Measurements from ENCODE around the gene MYRIP.
"Not testable (repeated sequence)": the region's sequence is repeated elsewhere in the genome, so short reads cannot be mapped to it uniquely, and the experiment has no call there.

MYRIP gene

DNA sequence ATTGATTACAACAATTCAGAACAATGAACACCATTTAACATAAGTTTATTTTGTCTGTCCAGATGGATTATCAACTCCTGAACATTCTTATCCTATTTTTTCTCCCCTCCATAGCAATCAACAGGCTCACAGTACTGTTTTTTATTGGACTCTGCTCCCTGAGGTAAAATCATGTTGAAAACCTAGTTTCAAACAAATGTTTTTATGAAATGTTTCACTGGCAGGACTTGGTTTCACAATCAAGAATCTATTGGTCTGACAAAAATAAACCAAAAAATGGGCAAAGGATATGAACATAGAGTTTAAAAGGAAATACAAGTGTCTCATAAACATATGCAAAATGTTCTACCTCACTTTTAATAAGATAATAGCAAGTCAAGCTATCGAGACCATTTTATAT is 2.6 kb upstream of the MYRIP start:
- DNase-seq (ENCODE audit: low read depth in 3 of 3), result no peak

DNA sequence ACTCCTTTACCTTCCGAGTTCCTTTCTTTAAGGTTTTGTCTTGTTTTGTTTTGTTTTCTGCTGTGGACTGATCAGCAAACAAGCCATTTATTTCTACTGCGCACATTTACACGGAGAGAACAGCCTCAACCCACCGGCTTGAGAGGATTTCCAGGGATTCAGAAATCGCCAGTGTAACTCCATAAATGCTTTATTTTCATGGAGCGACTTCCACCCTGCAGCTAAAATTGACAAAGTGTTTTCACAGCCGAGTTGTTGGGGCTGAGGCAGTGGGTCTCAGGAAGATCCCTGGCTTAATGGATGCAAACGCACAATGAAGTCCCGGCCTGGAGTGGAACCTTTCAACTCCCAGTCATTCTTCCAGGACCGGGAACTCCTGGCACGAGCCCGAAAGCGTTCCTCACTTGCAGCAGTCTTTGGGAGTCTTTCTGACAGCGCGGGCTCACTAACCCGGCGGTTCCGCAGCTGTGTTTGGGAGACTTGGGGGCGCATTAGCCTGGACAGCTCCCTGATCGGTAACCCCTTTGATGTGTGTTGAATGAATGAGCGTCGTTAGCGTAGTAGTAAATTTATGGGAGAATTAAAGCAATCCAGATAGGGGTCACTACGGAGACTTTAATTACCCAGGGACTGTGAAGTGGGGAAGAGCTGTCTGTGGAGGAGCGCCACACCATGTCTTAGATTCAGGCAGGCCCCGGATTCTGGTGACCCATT is 785 bp upstream of the MYRIP start:
- no peak for DNase-seq (ENCODE audit: low read depth in 3 of 3)

GRCh38 chr3:39809995-39810595 is 686 bp downstream of the MYRIP start:
- DNase-seq (ENCODE audit: low read depth in 3 of 3), result no peak

DNA sequence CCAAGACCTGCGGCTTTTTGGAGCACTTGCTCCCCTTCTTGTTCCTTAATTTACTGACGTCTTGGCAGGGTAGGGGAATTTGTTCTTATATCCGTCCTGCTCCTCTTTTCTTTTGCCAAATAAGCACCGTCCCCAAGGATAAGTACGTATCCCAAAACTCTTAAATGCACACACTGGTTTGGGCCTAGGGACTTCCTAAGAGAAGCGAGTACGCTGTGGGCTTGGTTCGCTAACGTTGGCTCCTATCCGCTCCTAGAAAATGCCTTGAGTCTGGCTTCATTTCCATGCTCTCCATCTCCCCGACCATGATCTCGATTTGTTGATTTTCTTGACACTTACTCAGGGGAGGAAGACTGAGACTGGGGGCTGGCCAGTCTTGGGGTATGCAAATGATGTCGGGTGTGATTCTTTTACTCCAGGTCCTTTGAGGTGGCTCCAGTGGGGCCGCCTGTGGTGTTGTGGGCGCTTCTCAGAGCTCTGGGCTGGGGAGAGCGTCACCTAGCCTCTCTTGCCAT is 1.3 kb downstream of the MYRIP start:
- no peak for DNase-seq (ENCODE audit: low read depth in 3 of 3)

GRCh38 chr3:39811561-39811960 is 2.2 kb downstream of the MYRIP start:
- DNase-seq (ENCODE audit: low read depth in 3 of 3), result no peak

GRCh38 chr3:39812537-39812936 is 3.1 kb downstream of the MYRIP start:
- no peak for DNase-seq (ENCODE audit: low read depth in 3 of 3)

DNA sequence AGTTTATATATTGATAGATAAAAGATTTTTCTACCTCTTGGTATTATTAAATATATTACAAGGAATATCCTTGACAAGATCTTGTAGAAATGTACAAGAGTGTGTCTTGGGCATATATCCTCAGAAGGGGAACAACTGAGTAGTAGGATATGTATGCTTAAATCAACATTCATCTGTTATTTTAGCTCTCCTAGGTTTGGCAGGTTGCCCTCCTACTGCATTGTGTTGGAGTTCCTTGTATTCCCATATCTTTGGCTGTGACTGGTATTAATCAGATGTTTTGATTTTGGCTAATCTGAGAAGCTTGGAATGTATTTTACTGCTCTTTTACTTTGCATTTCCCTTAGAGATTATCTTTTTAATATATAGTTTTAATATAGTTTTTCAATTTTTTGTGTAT is 4.6 kb downstream of the MYRIP start:
- DNase-seq (ENCODE audit: low read depth in 3 of 3), result no peak

DNA sequence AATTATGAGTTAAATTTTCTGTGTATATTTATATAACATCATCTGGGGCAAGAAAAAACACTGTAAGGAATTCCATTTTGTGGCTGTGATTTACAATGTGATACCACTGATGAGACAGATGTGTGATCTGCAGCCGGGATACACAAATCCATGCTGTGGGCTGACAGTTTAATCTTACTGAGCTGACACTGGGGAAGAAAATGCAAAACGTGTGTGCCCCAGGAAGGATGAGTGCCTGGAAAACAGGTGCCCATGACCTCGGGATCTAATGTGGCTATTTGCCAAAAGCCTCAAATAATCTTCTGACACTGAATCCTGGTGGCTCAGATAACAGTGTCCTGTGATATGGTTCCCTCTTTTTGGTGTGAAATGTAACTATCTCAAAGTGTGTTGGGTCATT is 10.5 kb downstream of the MYRIP start:
- no peak for DNase-seq (ENCODE audit: low read depth in 3 of 3)

- DNase-seq (ENCODE audit: low read depth in 3 of 3), result not testable (repeated sequence)
Observed at GRCh38 chr3:39833764-39834163, 24.4 kb downstream of the MYRIP start.

GRCh38 chr3:39839484-39839883 is 30.1 kb downstream of the MYRIP start:
- no peak for DNase-seq (ENCODE audit: low read depth in 3 of 3)

DNA sequence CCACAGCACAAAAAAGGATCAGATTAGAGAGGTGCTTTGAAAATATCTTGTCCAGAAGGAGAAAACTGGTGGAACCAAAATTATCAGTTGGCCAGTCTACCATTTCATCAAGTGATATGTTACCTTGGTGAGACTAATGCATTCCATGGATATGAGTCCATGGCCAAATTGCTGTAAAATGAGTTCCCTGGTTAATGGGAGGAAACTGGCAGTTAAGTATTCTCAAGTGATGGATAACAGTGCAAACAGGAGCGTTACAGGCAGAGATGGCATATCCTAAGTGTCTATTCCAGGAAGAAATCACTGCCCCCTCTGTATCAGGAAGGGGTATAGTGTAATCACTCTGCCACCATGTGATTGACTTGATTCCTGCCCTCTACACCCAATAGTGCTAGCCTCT is 34.0 kb downstream of the MYRIP start:
- DNase-seq (ENCODE audit: low read depth in 3 of 3), result no peak

GRCh38 chr3:39848365-39848764 is 39.0 kb downstream of the MYRIP start:
- no peak for DNase-seq (ENCODE audit: low read depth in 3 of 3)

DNA sequence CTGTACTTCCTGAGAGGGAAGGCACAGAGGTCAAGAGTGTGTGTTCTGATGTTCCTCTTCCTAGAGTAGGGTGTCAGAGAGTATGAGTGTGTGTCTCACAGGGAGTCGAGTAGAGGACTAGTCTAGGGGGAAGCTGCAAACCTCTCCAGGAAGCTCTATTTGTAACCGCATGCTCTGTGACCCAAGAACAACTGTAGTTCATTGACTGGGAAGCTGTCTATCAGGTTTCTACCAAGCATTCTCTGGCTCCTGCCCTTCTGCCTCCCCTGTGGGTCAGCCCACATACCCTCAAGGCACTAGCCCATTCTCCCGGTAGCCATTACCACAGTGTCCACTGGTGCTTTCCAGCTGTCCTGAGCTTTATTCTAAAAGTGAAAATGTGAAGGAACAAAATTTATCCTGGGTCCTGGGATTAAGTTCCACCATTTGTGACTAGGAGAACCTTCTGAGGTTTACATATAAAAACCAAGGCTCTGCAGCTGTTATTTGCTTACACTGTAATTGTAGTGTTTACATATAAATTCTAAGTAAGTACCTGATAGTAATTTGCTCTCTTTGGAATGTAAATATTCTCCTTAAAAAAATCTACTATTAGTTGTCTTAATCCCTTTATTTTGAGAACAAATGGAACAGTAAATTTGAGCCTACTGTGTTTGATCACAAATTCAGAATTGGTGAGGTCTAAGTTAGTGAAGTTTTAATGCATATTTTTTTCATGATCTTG is 40.7 kb downstream of the MYRIP start:
- no peak for DNase-seq (ENCODE audit: low read depth in 3 of 3)

DNA sequence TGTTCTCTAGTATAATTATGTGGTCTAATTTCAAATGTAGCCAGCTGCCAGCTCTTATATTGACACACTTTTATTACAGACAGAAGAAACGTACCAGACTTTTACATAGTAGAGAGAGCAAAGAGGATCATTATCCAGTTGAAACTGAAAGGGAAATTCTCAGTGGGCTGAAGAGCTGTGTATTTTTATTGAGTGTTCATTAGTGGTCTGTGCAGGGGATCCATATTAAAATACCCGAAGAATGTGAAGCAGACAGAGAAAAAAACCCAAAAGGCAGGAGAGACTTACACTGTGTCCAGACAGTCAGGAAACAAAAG is 41.3 kb downstream of the MYRIP start:
- no peak for DNase-seq (ENCODE audit: low read depth in 3 of 3)

DNA sequence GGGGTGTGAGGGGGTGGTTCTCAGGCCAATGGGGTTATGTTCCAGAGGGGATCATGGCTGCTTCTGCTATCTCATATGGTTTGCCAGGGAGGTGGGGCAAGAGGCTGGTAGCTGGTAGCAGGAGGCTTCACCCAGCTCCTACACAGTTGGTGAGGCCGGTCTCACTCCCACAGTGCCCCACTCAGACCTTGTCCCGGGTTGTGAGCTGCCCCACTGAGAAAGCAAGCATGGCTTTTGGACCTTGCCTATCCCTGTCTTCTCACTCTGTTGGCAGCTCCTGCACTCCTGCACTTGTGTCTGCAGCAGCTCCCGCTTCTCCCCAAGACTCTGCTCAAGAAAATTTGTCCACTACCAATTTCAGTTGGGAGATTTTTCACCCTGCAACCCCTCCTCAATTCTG is 46.1 kb downstream of the MYRIP start:
- DNase-seq (ENCODE audit: low read depth in 3 of 3), result no peak

- DNase-seq (ENCODE audit: low read depth in 3 of 3), result no peak
Observed at GRCh38 chr3:39869890-39870289, 60.5 kb downstream of the MYRIP start.

DNA sequence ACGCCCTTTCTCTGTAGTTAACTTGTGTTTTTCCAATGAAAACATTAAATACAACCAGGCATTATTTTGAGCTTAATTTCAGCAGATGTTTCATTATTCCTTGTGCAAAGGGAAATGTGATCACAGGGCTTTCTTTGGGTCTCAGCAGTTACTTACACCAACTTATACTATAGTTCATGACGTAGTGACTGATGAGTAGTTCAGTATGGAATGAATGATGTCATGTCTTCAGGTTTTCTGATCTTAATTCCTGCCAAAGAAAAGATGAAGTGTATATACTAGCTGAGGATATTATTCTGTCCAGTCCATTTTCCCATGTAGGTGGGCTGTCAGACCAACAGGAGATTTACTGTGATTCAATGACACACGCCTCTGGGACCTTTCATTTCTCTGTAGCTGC is 61.3 kb downstream of the MYRIP start:
- no peak for DNase-seq (ENCODE audit: low read depth in 3 of 3)

DNA sequence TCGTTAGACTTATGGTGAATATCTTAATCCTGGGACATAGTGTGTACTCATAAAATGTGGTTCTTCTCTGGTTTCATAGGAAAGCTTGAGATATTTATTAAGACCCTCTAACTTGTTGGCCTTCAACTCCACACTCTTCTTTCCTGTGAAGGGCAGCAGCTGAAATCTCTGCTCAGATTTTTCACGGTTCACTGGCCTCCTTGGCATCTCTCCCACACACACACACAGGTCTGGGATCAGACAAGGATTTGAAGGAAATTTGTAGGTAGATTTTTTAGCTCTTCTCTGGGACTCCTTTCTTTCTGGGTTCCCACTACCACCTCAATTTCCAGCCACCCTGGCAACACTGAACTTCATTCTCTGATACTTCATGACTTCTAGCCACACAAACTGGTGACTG is 70.2 kb downstream of the MYRIP start:
- no peak for DNase-seq (ENCODE audit: low read depth in 3 of 3)

GRCh38 chr3:39882111-39882510 is 72.7 kb downstream of the MYRIP start:
- DNase-seq (ENCODE audit: low read depth in 3 of 3), result no peak

DNA sequence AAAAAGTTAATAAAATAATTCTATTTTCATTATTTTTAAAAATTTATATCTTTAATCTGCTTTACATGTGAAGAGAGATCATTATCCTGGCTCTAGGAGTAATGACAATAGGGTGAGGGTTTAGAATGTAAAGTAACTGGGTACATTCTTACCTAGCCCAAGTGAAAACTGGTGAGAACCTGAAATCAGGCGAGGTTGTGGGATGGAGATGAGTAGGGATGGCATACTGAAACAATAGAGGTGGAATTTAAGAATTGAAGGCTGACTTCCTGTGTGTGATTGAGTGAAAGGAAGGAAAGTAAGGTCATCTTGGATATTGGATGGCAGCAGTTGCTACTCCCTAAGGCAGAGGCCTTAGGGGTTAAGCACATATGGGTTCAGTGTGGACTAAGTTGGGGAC is 82.7 kb downstream of the MYRIP start:
- DNase-seq (ENCODE audit: low read depth in 3 of 3), result no peak

GRCh38 chr3:39896184-39896583 is 86.8 kb downstream of the MYRIP start:
- DNase-seq (ENCODE audit: low read depth in 3 of 3), result no peak

- DNase-seq (ENCODE audit: low read depth in 3 of 3), result no peak
Observed at GRCh38 chr3:39900462-39901002, 91.1 kb downstream of the MYRIP start.

- no peak for DNase-seq (ENCODE audit: low read depth in 3 of 3)
Observed at GRCh38 chr3:39903253-39903652, 93.8 kb downstream of the MYRIP start.

Data from stimulated activated CD4-positive, alpha-beta T cell treated with anti-CD3 and anti-CD28 coated beads, TNF-alpha, amount 100 ng/mL, for 24 hours (primary cell).